CD4-positive, alpha-beta T cell treated with Interleukin-21 for 1 hour (primary cell): ENCODE data around the gene ZHX3.

Source experiments
- DNase-seq: peaks from one replicate; pipeline ENCODE4 v3.0.0-alpha.2; 2020

Gene ZHX3

DNA sequence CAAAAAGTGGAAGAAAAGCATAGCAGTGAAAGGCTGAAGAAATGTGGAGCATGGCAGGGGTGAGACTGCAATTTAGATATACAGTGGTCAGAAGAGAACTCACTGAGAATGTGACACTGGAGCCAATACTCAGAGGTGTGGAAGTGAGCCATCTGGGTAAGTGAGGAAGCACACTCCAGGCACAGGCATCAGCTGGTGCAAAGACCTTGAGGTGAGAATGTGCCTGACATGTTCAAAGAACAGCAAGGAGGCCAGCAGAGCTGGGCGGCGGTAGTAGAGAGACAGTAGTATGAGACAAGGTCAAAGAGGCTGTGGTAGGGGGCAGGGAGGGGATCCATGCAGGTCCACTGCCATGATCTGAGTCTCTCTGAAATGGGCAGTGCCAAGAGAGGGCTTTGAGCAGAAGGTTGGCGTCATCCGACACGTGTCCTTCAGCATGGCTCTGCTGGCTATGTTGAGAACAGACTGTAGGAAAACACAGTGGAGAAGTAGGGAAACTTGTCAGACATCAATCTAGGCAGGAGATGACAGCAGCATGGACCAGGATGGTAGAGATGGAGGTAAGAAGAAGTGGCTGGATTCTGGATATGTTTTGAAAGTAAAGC, 95.8 kb downstream of the ZHX3 start:
- DNase-seq: no peak

GRCh38 chr20:41219824-41220223, 97.7 kb downstream of the ZHX3 start:
- DNase-seq: no peak

- DNase-seq: no peak
These were observed 99.1 kb downstream of the ZHX3 start for GRCh38 chr20:41218466-41218865.

DNA sequence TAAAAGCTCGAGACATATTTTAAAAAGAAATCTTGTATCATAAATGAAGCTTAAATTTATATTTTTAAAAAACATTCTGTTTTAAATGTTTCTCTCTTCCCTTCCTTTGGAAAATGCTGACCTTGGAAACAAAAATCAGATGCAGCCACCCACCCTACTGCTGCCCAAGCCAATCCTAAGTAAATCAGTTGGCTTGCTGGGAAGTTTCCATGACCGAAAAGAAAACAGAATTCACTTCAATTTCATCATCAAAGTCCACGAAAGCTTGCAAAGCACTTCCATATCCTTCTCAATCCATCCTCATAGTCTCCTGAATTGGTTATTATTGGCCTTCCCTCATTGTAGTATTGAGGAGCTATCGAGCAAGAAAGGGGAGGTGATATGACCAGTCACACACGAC, 100.1 kb downstream of the ZHX3 start:
- no peak for DNase-seq

GRCh38 chr20:41214666-41215065, 102.9 kb downstream of the ZHX3 start:
- no peak for DNase-seq

GRCh38 chr20:41214202-41214601, 103.3 kb downstream of the ZHX3 start:
- DNase-seq: no peak

DNA sequence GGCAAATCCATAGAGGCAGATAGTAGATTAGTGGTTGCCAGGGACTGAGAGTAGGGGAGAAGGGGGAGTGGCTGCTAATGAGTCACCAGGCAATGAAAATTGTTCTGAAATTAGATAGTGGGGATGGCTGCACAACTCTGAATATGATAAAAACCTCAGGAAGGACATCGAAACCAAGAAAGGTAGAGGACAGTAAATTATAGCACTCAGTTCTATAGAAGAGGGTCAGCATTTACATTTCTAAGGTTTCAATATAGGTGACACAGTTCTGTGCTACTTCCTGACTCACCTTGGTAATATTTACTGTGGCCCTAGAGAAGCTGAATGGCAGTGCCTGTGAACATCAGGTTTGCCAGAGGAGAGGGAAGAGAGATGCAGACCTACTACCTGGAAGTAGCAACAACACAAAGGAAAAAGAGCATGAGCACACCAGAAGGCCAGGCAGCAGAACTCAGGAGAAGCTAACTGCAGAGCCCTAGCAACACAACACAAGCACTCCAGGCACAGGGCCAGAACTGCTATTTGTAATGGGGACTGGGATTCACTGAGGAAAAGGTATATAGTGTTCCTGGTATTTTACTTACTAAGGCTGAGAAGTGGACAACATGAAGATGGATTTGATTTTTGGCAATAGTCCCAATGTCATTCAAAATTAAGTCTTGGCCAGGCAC, 104.2 kb downstream of the ZHX3 start:
- no peak for DNase-seq

GRCh38 chr20:41205313-41205712, 112.2 kb downstream of the ZHX3 start:
- DNase-seq: no peak

- no peak for DNase-seq
These were observed 112.9 kb downstream of the ZHX3 start for GRCh38 chr20:41204304-41205265.

DNA sequence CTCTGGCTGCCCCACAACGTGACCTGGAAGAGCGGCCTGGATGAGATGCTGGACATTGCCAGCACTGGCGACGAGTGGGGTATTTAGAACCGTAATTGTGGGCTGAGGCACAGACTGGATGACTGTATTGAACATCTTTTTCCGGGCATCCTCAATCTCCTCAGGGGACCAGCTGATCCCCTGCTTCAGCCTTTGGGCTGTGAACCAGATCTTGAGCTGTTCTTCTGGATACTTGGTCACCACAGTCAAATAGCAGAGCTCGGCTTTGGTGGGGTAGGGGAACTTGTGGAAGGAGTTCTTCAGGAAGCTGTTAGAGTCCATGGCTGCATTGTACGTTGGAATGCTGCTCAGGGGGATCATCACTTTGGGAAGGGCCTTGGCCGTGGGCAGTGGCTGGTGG, 113.9 kb downstream of the ZHX3 start:
- DNase-seq: no peak

DNA sequence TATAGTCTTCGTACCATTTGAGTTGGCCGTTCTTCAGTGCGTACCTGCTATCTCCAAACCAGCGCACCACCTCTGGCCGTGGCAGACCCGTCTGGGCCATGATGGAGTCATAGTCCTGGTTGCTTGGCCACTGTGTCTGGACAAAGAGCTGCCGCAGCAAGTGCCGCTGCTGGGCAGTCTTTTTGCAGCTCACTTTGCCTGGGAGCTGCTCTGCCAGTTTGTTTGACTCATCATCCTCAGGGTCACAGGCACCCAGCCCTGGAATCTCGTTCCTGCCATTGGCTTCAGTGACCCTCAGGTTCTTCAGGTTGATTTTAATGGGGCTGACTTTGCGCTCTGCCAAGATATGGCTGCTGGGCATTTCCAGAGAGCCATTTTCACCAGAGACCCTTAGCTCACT, 115.1 kb downstream of the ZHX3 start:
- DNase-seq: no peak

DNA sequence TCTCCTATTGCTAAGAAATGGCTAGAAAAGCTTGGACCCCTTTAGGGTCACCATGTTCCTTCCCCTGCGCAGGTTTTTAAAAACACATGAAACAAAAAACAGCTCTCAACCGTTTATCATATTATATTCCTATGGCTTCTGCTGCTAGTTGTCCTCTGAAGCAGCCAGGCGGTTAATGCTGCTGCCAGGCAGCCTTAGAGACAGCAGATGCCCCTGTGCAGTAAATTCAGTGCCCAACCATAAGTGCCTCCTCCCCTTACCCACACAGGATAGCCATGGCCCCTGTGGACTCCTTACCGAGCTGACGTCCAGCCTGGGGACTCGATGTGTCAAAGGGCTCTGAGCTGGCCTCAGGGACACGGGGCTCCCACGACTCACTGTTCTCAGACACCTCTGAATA, 115.8 kb downstream of the ZHX3 start:
- DNase-seq: no peak

- no peak for DNase-seq
These were observed 116.9 kb downstream of the ZHX3 start for GRCh38 chr20:41200446-41201202.

DNA sequence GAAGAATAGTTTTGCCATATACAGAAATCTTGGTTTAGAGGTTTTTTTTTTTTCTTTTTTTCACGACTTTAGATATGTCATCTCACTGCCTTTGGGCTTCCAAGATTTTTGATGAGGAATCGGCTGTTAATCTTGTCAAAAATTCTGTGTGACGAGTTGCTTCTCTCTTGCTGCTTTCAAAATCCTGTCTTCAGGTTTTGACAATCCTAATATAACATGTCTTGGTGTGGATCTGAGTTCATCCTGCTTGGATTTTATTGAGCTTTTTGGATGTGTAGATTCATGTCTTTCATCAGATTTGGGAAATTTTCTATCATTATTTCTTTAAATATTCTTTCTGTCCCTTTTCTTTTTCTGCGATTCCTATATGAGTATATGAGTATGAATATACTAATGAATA, 119.1 kb downstream of the ZHX3 start:
- no peak for DNase-seq

GRCh38 chr20:41196653-41197225, 120.8 kb downstream of the ZHX3 start:
- no peak for DNase-seq

DNA sequence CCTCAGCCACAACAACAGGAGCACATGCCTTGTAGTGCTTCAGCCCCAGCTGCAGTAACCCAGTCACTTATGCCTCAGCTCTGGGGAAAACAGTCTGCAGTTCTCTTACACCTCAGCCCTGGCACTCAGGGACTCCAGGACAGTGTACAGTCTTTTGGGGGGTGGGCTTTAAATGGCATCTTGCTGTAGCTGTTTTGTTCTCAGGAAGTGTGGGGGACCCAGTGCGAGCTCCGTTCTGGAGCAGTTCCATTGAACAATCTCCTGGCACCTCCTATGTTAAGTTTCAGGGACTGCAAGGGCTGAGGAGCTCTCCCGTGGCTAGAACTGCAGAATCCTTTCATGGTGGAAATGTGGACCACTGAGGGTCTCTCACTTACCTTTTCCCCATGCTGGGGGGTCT, 125.0 kb downstream of the ZHX3 start:
- no peak for DNase-seq

- no peak for DNase-seq
These were observed 125.7 kb downstream of the ZHX3 start for GRCh38 chr20:41191562-41192500.

GRCh38 chr20:41187668-41188067, 129.9 kb downstream of the ZHX3 start:
- no peak for DNase-seq

GRCh38 chr20:41185013-41185757, 132.3 kb downstream of the ZHX3 start:
- no peak for DNase-seq

GRCh38 chr20:41183831-41184230, 133.7 kb downstream of the ZHX3 start:
- DNase-seq: no peak

- no peak for DNase-seq
These were observed 134.1 kb downstream of the ZHX3 start for GRCh38 chr20:41183391-41183790.
